ENCODE data around the gene LRTM2.

LRTM2 gene

DNA sequence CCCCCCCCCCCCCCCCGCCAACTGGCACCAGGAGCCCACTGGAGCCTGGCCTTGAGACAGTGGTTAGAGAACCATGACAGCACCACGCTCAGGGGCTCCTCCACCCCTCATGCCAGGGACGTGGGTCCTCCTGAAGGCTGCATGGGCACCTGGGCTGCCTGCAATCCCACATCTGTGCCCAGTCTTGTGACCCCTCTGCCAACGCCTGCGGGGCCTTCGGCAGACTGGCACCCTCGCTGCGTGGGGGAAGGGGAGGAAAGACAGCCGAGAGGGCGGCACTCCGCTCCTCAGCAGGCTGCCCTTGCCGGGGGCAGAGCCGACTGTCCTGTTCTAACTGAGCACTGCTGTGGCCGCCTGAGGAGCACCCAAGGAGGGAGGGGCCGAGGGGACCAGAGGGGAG lies 6.0 kb downstream of the LRTM2 start:
- TF ChIP-seq POLR2A (IDR thresholded peaks at IDR 0.05; ENCODE audit: low read depth, low read length): no peak
- FAIRE-seq: no peak
- DNase-seq (ENCODE audit: insufficient read length, low spot score): no peak

DNA sequence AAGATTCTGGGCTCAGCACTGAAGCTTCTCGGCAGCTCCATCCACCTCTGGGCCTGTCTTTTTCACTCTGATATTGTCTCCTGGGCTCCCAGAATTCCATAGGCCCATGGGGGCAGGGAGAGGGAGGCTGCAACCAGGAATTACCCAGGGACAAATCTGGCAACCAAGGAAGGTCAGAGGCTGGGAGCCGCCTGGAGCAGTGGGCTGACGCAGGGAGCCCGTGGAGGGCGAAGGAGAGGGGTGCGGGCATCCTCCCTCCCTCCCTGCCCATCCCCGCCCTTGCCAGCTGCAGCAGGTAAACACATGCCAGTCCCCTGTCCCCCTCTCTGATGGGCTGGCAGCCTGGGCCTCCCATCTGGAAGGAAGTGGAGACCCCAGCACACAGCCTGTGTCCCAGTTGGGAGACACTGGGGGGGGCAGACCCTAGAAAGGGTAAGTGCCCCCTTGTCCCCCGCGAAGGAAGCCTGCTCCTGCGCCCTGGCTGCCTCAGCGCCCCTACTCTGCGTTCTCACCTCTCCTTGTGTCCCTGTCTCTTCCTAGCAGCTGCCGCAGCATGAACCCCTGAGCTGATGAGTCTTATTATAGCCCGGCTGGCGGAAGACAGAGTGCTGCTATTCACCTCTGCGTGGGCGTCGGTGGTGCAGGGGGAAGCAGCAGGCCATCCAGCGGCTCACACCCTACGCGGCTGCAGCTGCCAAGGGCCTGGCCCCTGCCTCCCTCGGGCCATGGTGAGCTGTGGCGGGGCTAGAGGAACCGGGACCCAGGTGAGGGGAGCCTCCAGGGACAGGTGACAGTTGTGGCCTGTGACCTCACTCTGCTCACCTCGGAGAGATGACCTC lies 6.7 kb downstream of the LRTM2 start:
- FAIRE-seq (no peak), DNase-seq (ENCODE audit: insufficient read length, low spot score) (no peak)
- TF ChIP-seq POLR2A (IDR thresholded peaks at IDR 0.05; ENCODE audit: low read depth, low read length): no peak

DNA sequence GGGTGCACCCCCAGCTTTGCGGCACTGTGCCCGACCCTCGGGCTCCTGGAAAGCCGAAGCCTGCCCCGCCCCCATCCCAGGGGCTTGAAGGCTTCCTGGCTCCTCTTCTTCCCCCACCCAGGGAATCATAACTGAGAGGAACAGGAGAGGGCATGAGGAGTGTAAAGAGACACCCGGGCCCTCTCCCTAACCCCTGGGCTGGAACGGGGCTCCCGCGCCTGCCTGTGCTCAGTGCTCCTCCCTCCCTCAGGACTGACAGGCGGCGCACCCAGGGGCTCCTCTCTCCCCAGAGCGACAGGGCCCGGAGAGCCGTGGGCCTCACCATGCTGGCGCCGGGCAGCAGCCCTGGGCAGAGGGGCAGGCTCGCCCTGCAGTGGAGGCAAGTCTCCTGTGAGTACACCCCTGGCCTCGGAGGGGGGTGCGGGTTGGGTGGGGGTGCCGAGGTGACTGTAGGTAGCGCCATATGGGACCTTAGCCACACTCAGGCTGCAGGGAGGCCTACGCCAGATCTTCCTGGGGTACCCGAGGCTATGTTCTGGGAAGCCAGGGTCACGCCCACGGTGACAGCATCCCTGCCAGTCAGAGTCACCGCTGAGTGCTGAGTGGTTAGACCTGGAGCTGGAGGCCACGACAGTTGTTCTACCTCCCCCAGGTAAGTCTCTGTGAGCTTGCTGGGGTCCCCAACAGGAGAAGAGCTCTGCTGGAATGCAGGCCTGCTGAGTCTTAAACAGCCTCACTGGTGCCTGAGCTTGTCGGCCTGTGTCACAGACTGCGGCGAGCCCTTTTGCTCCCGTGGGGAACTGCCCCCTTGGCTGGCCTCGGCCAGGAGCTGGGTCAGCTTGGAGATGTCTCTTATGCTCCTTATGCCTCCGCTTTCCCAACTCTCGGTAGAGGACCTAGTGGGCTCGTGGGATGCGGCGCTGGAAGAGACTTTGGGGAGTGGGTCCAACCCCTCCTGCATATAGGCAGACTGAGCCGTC lies 7.8 kb downstream of the LRTM2 start:
- no peak for TF ChIP-seq POLR2A (IDR thresholded peaks at IDR 0.05; ENCODE audit: low read depth, low read length)
- DNase-seq (ENCODE audit: insufficient read length, low spot score) (no peak), FAIRE-seq (no peak)

DNA sequence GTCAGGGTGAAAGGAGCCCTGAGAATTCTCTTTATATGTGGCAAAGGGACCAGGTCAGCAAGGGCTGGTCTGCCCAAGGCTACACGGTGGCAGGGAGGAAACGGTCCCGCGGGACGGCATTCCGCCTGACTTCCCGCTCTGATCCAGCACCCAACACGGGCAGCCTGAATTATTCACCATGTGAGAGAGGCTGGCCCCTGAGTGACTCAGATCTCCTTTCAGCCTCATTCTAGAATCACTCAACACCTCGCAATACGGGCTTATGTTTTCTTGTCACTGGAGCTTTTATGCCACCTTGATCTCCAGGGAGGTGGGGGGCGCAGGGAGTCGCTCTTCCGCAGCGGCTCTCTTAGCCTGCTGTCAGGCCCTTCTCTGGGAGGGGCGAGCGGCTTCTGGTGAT lies 8.5 kb downstream of the LRTM2 start:
- peak; percentile 68 for DNase-seq (ENCODE audit: insufficient read length, low spot score)
- no peak for FAIRE-seq
- no peak for TF ChIP-seq POLR2A (IDR thresholded peaks at IDR 0.05; ENCODE audit: low read depth, low read length)

GRCh38 chr12:1829306-1829900 lies 9.0 kb downstream of the LRTM2 start:
- no peak for FAIRE-seq
- TF ChIP-seq POLR2A (IDR thresholded peaks at IDR 0.05; ENCODE audit: low read depth, low read length): no peak
- DNase-seq (ENCODE audit: insufficient read length, low spot score): no peak

DNA sequence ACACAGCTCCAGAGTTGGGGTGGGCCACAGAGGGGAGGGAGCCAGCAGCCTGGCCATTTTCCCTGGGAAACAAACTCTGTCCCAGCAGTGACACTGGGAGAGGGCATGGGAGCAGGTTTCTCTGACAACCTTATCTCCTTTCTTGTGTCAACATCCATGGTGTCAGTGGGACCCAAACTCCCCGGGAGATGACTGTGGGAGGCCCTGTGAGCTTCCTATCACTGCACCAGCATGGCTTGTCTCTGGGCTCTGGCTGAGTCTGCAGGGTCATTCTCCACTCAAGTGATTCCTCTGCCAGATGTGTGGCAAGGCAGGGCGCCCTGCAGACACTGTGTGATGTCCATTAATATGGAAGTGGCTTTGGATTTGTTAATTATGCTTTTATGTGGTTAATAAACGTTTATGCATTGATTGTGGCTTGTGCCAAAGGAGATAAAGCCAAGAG lies 10.1 kb downstream of the LRTM2 start:
- FAIRE-seq (no peak), DNase-seq (ENCODE audit: insufficient read length, low spot score) (no peak)
- no peak for TF ChIP-seq POLR2A (IDR thresholded peaks at IDR 0.05; ENCODE audit: low read depth, low read length)

- FAIRE-seq: no peak
- no peak for TF ChIP-seq POLR2A (IDR thresholded peaks at IDR 0.05; ENCODE audit: low read depth, low read length)
- DNase-seq (ENCODE audit: insufficient read length, low spot score): no peak
Measured at GRCh38 chr12:1830981-1831963, 10.9 kb downstream of the LRTM2 start.

GRCh38 chr12:1832801-1833595 lies 12.6 kb downstream of the LRTM2 start:
- TF ChIP-seq POLR2A (IDR thresholded peaks at IDR 0.05; ENCODE audit: low read depth, low read length): no peak
- no peak for FAIRE-seq
- no peak for DNase-seq (ENCODE audit: insufficient read length, low spot score)

DNA sequence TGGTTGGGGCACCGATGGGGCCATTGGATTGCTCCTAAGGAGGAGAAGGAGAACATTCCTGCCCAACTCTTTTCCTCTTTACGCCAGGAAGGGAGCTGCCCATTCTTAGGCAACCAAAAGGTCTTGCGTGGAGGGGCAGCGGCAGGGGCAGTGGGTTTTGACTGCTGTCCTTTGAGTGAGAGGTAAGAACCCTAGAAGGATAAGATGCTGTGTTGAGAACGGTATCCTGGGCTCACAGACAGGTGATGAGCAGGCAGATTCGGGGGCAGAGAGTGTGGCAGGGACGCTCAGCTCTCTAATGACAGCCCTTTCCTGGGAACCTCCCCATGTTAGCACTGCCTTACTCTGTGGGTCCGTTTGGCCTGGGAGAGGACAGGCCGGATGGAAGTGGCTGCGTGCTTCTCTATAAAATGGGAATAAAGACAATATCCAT lies 13.2 kb downstream of the LRTM2 start:
- DNase-seq (ENCODE audit: insufficient read length, low spot score): no peak
- FAIRE-seq: no peak
- TF ChIP-seq POLR2A (IDR thresholded peaks at IDR 0.05; ENCODE audit: low read depth, low read length): no peak

DNA sequence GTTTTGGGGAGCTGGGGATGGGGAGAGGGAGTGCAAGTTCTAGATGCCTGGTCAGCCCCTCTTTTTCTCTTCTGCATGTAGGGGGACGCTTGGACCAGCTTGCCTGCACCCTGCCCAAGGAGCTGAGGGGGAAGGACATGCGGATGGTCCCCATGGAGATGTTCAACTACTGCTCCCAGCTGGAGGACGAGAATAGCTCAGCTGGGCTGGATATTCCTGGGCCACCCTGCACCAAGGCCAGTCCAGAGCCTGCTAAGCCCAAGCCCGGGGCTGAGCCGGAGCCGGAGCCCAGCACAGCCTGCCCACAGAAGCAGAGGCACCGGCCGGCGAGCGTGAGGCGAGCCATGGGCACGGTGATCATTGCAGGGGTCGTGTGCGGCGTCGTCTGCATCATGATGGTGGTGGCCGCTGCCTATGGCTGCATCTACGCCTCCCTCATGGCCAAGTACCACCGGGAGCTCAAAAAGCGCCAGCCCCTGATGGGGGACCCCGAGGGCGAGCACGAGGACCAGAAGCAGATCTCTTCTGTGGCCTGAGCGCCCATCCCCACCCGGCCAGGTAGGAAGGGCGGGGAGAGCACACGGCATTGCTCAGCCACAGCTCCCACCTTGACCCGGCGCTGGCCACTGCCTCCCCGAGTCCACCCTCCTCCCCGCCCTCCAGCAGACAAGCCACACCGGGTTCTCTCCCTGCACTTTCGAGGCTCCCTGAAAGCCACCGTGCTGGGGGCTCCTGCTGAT lies 14.0 kb downstream of the LRTM2 start:
- no peak for TF ChIP-seq POLR2A (IDR thresholded peaks at IDR 0.05; ENCODE audit: low read depth, low read length)
- FAIRE-seq (no peak), DNase-seq (ENCODE audit: insufficient read length, low spot score) (no peak)

All from H54 (cell line).